T-helper 2 cell treated with Interferon-gamma antibody and Interleukin-4, amounts not matched to agents 5 μg/mL and 100 μg/mL, for 36 hours (primary cell): ENCODE data around the gene CDKN1C.
"Not testable (repeated sequence)": the region's sequence is repeated elsewhere in the genome, so short reads cannot be mapped to it uniquely, and the experiment has no call there.

ENCODE experiments used
- DNase-seq: peaks from one replicate; pipeline ENCODE4 v3.0.0; 2021; ENCODE audit warnings: low spot score
- H3K27ac Mint-ChIP-seq: one replicate; pipeline ENCODE4 v1.8.0; 2021; ENCODE audit warnings: mild to moderate bottlenecking, mixed read lengths
- H3K27me3 Mint-ChIP-seq: one replicate; pipeline ENCODE4 v1.8.0; 2021; ENCODE audit warnings: low read depth, mixed read lengths
- H3K36me3 Mint-ChIP-seq: one replicate; pipeline ENCODE4 v1.8.0; 2021; ENCODE audit warnings: low read depth, mixed read lengths
- H3K4me1 Mint-ChIP-seq: one replicate; pipeline ENCODE4 v1.8.0; 2021; ENCODE audit warnings: low read depth, mixed read lengths
- H3K4me3 Mint-ChIP-seq: one replicate; pipeline ENCODE4 v1.8.0; 2022; ENCODE audit warnings: mild to moderate bottlenecking, moderate library complexity, mixed read lengths
- H3K9me3 Mint-ChIP-seq: one replicate; pipeline ENCODE4 v1.8.0; 2021; ENCODE audit warnings: mixed read lengths

CDKN1C gene

DNA sequence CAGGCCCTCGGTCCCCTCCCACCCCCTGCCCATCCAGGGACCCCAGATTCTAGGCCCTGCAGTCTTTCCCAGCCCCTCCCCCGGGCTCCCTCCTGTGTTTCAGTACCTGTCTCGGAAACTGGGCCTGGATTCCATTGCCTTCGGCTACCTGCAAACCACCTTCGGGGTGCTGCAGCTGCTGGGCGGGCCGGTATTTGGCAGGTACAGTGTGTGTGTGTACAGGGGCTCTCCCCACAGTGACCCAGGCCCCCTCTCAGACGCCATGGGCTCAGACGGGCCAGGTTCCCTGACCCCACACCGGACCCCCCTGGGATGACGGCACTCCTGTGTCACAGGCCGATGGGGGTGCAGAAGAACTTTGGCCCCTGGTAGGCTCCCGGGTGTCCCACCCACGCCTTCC is 22.6 kb upstream of the CDKN1C start:
- H3K27ac Mint-ChIP-seq, result no peak overlapping the region
- H3K9me3 Mint-ChIP-seq, result peaks cover 12% of the 10 kb centered on the region
- DNase-seq, result no peak
- peaks cover 4% of the 10 kb centered on the region for H3K4me1 Mint-ChIP-seq
- peaks cover 15% of the 10 kb centered on the region for H3K36me3 Mint-ChIP-seq
- H3K27me3 Mint-ChIP-seq, result no peaks in the 10 kb centered on the region
- H3K4me3 Mint-ChIP-seq, result no peak overlapping the region

DNA sequence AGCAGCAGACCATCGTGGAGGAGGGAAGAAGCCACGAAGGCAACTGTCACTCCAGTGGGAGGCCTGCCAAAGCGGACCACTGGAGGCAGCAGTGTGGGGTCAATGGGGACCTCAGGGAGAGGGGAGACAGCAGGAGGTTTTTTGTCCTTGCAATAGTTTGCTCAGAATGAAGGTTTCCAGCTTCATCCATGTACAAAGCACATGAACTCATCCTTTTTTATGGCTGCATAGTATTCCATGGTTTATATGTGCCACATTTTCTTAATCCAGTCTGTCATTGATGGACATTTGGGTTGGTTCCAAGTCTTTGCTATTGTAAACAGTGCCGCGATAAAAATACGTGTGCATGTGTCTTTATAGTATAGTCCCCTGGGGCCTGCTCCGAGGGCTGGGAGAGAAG is 19.7 kb upstream of the CDKN1C start:
- H3K36me3 Mint-ChIP-seq, result peaks cover 15% of the 10 kb centered on the region
- not testable (repeated sequence) for H3K4me3 Mint-ChIP-seq, H3K27ac Mint-ChIP-seq, H3K27me3 Mint-ChIP-seq, DNase-seq
- H3K4me1 Mint-ChIP-seq, result peaks cover 11% of the 10 kb centered on the region
- peaks cover 12% of the 10 kb centered on the region for H3K9me3 Mint-ChIP-seq

DNA sequence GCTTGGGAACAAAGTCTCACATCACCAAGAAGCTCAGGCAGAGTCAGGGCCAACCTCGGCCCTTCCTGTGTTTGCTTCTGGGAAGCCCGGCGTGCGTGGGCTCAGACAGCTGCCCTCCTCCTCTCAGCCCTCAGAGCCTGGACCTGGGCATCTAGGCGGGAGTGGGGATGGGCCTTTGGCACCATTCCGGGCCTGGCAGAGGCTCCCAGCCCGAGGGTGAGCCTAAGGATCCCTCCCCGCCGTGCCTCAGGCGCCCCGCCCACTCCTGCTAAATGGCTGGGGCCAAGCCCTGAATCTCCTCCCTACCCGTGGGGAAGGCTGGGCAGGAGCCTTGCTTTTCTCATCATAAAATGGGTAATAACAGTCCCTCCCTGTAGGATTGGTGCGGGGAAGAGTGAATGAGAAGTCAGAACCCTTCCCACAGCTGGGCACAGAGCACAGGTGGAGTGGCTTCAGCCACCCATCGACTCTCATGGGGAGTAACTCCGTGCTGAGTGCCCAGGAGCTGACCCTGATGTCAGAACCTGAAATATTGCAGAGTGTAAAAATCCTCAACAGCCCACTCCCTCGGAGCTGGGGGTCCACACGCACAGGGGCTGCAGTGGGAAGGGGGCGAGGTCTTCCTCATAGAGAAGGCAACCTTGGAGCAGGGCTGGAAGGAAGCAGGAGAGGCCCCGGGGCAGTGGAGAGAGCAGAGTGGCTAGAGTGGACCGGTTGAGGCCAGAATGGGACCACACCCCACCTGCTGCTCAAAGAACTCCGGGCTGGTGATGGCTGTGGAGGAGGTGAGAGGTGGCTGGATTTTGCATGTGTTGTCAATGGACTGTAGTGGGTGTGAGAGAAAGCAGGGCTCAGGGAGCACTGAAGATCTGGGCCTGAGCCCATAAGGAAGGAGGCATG is 18.8 kb upstream of the CDKN1C start:
- Mint-ChIP-seq H3K36me3 (peaks cover 17% of the 10 kb centered on the region), H3K27ac (no peak overlapping the region), H3K27me3 (no peaks in the 10 kb centered on the region), H3K4me1 (peaks cover 16% of the 10 kb centered on the region), H3K9me3 (peaks cover 12% of the 10 kb centered on the region), H3K4me3 (peak overlapping the region; percentile 68)
- no peak for DNase-seq

GRCh38 chr11:2903672-2904011 is 18.1 kb upstream of the CDKN1C start:
- H3K36me3 Mint-ChIP-seq, result peaks cover 17% of the 10 kb centered on the region
- DNase-seq, result no peak
- H3K4me3 Mint-ChIP-seq, result peak overlapping the region; percentile 68
- peaks cover 12% of the 10 kb centered on the region for H3K9me3 Mint-ChIP-seq
- no peaks in the 10 kb centered on the region for H3K27me3 Mint-ChIP-seq
- H3K4me1 Mint-ChIP-seq, result peaks cover 24% of the 10 kb centered on the region
- no peak overlapping the region for H3K27ac Mint-ChIP-seq

DNA sequence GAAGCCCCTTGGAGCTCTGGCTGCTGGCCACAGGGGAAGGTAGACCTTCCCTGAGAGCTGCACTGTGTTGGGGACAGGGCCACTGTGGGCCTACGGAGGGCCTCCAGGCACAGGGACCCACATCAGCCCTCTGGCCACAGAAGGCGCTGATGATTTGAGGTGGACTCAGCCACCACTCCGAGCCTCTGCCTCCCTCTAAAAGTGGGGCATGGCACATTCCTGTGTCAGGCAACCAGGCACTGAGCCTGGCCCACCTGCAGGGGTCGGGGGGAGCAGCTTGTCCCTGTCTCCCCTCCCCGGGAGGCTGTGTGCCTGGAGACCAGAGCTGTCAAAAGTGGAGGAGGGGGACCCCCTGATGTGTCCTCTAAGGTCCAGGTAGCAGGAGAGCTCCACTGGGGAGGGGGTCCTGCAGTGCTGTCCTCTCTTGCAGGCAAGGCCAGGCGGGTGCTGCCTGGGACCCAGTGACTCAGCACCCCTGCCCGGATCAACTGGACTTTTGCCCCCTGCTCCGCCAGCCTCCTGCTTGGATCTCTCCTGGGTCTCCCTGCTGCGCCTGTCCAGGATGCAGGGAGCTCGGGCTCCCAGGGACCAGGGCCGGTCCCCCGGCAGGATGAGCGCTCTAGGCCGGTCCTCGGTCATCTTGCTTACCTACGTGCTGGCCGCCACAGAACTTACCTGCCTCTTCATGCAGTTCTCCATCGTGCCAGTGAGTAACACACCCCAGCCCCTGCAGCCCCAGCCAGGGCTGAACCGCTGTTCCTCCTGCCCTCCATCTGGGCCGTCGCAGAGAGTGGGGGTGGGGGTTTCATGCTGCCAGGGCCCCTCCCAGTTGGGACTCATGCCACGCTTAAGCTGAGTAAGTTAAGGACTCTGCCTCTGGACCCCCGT is 17.5 kb upstream of the CDKN1C start:
- peaks cover 30% of the 10 kb centered on the region for H3K4me1 Mint-ChIP-seq
- peaks cover 12% of the 10 kb centered on the region for H3K9me3 Mint-ChIP-seq
- no peak for DNase-seq
- peak overlapping the region; percentile 74 for H3K27ac Mint-ChIP-seq
- peaks cover 18% of the 10 kb centered on the region for H3K36me3 Mint-ChIP-seq
- no peaks in the 10 kb centered on the region for H3K27me3 Mint-ChIP-seq
- peak overlapping the region; percentile 68 for H3K4me3 Mint-ChIP-seq

- H3K36me3 Mint-ChIP-seq, result peaks cover 18% of the 10 kb centered on the region
- DNase-seq, result peak; percentile 96
- peaks cover 12% of the 10 kb centered on the region for H3K9me3 Mint-ChIP-seq
- H3K27me3 Mint-ChIP-seq, result no peaks in the 10 kb centered on the region
- peaks cover 34% of the 10 kb centered on the region for H3K4me1 Mint-ChIP-seq
- peak overlapping the region; percentile 74 for H3K27ac Mint-ChIP-seq
- H3K4me3 Mint-ChIP-seq, result peak overlapping the region; percentile 68
These were observed 16.5 kb upstream of the CDKN1C start for GRCh38 chr11:2901854-2902783.

GRCh38 chr11:2901196-2901796 is 15.7 kb upstream of the CDKN1C start:
- Mint-ChIP-seq H3K4me1 (peaks cover 34% of the 10 kb centered on the region), H3K27me3 (no peaks in the 10 kb centered on the region), H3K36me3 (peaks cover 18% of the 10 kb centered on the region), H3K4me3 (peak overlapping the region; percentile 50), H3K9me3 (peaks cover 12% of the 10 kb centered on the region), H3K27ac (peak overlapping the region; percentile 74)
- no peak for DNase-seq

DNA sequence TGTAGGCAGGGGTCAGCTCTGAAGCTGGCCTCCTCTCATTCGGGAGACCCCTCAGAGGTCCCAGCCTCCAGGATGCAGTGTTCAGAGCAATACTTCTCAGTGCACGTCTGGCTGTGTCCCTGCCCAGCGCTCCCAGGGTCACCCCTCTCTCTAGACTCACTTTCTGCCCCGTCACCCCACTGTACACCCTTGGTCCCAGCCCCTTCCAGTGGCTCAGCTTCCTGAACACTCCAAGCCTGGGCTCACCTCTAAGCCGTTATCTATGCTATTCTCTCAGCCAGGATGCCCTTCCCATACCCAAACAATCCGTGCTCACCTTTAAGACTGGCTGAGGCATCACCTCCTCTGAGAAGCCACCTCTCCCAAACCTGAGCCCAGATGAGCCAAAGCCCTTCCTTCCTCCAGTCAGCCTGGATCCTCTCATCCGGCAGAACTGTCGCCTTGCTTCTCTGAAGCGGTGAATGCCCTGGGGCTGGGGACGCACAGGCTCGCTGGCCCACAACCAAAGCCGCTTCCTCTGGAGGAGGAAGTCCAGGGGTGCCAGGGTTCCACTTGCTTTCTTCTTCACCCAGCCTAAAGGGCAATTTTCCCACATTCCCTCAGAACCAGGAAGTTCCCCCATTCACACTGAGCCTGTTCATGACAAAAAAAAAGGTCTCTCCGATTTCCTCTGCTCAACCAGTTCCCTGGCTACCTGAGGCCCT is 13.7 kb upstream of the CDKN1C start:
- H3K4me1 Mint-ChIP-seq, result peaks cover 34% of the 10 kb centered on the region
- H3K27me3 Mint-ChIP-seq, result no peaks in the 10 kb centered on the region
- no peak for DNase-seq
- H3K27ac Mint-ChIP-seq, result peak overlapping the region; percentile 98
- H3K9me3 Mint-ChIP-seq, result no peaks in the 10 kb centered on the region
- H3K4me3 Mint-ChIP-seq, result peak overlapping the region; percentile 59
- H3K36me3 Mint-ChIP-seq, result peaks cover 3% of the 10 kb centered on the region

- H3K27ac Mint-ChIP-seq, result peak overlapping the region; percentile 98
- peak; percentile 63 for DNase-seq
- H3K27me3 Mint-ChIP-seq, result no peaks in the 10 kb centered on the region
- no peaks in the 10 kb centered on the region for H3K9me3 Mint-ChIP-seq
- peaks cover 31% of the 10 kb centered on the region for H3K4me1 Mint-ChIP-seq
- H3K4me3 Mint-ChIP-seq, result peak overlapping the region; percentile 87
- peaks cover 3% of the 10 kb centered on the region for H3K36me3 Mint-ChIP-seq
These were observed 12.9 kb upstream of the CDKN1C start for GRCh38 chr11:2898366-2899079.

DNA sequence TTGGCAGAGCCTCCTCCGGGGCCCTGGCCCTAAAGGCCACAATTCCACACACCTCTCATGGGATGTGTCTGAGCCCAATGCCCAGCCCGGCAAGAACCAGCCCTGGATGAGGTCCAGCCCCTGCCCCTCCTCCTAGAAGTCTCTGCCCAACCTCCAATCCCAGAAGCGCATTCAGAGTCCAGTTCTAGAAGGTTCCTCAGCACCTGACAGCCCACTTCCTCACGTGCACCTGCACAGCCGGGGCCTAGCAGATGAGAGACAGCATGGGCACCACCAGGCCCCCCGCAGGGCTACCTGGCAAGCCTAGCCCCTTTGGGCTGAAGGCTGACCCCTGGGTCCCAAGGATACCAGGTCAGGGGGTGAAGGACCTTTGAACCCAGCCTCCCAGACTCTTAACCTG is 11.5 kb upstream of the CDKN1C start:
- Mint-ChIP-seq H3K27me3 (no peaks in the 10 kb centered on the region), H3K27ac (no peak overlapping the region), H3K36me3 (peaks cover 3% of the 10 kb centered on the region), H3K4me3 (no peak overlapping the region), H3K9me3 (no peaks in the 10 kb centered on the region), H3K4me1 (peaks cover 38% of the 10 kb centered on the region)
- no peak for DNase-seq

- H3K4me1 Mint-ChIP-seq, result peaks cover 42% of the 10 kb centered on the region
- peaks cover 3% of the 10 kb centered on the region for H3K36me3 Mint-ChIP-seq
- peak overlapping the region; percentile 42 for H3K27ac Mint-ChIP-seq
- no peak for DNase-seq
- no peak overlapping the region for H3K4me3 Mint-ChIP-seq
- H3K27me3 Mint-ChIP-seq, result no peaks in the 10 kb centered on the region
- H3K9me3 Mint-ChIP-seq, result no peaks in the 10 kb centered on the region
These were observed 10.5 kb upstream of the CDKN1C start for GRCh38 chr11:2896047-2896446.

GRCh38 chr11:2893935-2894334 is 8.4 kb upstream of the CDKN1C start:
- Mint-ChIP-seq H3K4me1 (peaks cover 28% of the 10 kb centered on the region), H3K27ac (peak overlapping the region; percentile 15), H3K9me3 (no peaks in the 10 kb centered on the region), H3K27me3 (no peaks in the 10 kb centered on the region), H3K4me3 (peak overlapping the region; percentile 14), H3K36me3 (peaks cover 1% of the 10 kb centered on the region)
- no peak for DNase-seq
